Stimulated activated CD8-positive, alpha-beta memory T cell treated with anti-CD3 and anti-CD28 coated beads, Interleukin-2, amount 100 ng/mL, for 1 hour (primary cell): ENCODE measurements around the gene CAMK2D.

ENCODE experiments used
- DNase-seq, 2 donors: peaks; one replicate each; pipeline ENCODE4 v3.0.0-alpha.2; 2020; ENCODE audit warnings: low read depth in 2 of 2

Gene CAMK2D

DNA sequence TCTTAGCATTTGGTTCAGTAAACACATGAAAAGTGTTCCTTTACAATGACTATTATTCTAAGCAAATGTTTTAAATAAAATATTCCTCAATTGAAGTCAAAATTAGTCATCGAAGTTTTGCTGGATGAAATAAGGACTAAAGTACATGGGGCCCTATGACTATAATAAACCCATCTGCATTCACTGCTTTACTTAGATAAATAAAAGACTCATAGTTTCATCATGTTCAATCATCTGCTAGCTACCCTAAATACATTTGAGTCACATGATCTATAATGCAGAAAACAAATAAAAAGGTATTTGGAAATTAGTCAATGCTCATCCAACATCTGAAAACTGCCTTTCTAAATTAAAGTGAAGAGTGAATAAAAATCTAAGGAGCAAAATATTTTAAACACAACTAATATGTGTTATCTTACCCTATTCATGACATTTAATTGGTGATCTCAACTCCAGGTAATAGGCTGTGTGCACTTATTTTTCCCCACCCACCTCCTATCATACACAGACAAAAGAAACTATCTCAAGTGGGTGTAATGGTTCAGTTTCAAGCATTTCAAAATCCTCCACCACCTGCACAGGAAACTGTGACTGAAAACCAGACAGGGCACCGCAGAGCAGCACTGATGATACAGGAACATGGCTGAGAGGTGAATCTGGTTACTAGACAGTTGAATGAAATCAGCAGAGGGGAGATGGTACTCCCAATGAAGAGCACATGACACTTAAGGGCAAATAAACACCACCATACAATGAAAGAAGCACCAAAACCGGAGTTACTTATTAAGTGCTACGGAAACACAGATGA lies 78.6 kb downstream of the CAMK2D start:
- peak; percentile 12 to 24 for DNase-seq

DNA sequence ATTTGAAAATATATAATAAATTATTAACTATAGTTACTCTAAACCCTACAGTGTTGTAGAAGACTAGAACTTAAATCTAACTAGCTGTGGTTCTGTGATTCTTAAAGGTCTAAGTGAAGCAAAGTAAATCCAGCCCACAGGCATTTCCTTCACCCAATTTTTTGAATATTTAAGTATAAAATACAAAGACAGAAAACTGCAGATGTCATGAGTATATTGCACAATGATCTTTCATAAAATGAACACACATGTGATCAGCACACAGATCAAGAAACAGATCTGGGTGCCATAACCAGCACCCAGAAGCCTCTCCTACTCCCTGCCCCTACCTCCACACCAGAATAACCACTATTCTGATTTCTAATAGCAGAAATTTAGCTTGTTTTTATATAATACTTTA lies 82.9 kb downstream of the CAMK2D start:
- DNase-seq, result no peak

DNA sequence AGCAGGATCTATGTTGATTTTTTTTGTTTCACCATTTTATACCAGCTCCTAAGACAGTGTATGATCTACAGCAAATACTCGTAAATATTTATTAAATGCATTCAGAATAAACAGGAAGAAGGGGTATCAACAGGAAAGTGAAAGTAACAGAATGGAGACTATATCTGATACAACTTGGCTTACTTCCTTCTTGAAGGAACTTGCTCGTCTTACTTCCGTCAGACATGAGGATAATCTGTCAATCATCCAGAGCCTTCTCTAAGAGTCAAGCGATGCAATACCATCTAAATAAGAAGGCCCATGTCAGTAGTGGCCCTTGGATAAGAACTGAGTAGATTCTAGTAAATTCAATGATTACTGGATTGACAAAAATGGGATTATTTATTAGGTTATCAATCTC lies 84.2 kb downstream of the CAMK2D start:
- DNase-seq, result no peak

DNA sequence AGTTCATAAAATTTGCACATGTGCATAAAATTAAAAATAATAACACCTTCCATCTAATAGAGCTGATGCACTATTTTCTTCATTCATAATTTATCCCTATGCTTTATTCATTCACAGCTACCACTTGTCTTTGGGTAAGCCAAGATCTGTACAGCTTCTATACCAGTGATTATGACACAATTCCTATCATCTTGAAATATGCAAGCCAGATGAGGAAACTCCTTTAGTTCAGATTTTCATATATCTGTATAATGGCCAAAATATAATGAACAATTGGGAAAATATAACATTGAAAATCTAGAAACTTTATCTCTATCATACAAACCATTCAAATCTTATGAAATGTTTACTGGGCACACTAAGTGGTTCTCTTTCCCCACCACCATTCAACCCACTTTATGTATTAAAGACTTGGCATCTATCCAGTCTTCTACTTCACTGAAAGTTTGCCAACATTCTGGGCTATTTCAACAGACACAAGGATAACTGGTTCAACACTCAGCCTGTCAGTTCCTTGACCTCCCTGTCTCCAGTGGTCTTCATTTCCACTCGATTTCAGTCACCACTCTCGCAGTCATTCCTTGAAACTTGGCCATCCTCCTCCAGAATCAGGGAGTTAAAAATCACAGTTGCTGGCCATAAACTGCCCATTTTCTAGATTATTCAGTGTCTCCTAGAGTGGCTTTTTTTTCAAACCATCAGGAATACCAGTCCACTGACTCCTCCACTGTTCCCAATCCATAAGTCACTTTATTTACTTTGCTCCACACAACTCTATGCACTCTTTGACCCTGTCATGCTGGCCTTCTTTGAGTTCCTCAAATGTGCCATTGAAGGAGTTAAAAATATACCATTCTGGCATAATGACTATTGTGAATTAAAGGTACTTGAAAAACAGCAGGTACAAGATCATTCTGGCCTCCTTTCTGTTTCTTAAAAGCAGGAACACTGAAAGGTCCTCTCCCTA lies 85.5 kb downstream of the CAMK2D start:
- DNase-seq, result no peak

DNA sequence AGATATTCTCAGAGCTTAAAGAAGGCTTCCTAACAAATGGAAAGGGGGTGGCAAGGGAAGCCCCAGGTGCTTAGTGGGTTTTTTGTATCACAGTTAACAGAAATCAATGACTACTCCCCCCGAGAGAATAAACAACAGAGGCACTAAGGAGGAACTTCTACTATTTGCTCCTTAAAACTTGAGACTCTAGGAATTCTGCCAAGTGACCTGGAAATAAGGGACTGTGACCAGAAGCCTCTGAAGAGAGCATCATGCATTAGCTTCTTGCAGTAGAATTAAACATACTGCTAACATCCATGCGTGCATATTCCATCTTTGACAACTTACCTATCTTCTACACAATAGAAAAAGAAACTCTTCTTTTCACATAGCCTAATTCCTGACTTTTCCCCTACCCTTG lies 86.8 kb downstream of the CAMK2D start:
- no peak for DNase-seq

DNA sequence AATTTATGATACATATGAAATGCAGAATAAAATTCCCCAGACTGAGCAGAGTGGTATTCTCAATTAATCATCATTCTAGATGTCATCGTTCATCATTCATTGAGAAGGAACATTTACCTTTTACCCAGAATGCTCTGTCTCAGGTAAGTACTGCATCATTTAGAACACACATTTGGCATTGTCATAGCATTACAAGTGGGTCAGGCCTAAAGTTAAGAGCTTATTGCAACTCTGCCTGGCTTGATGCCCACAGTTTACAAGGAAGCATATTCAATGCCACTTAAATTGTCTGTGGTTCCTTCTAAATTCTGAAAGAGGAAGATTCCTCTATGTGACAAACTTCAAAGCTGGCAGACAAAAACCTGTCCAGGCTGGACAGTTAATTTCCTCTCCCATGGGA lies 87.3 kb downstream of the CAMK2D start:
- no peak for DNase-seq

DNA sequence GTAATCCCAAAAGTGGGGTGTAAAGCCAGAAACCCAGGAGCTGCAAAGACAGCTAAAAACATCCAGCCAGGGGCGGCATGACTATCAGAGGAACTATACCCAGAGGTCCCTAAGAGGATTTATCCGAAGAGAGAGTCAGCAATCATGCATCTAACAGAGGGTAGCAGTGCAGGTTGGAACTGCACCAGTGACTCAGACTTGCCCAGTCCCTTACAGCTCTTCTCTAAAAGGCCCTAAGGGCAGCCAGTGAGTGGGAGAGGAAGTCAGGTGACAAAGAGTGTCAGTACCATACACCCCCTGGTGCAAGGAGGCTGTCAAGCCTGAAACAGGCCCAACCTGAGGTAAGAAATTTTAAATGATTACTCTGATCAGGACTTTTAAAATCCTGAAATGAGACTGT lies 88.1 kb downstream of the CAMK2D start:
- peak in 1 of 2 donors; percentile 5 for DNase-seq

DNA sequence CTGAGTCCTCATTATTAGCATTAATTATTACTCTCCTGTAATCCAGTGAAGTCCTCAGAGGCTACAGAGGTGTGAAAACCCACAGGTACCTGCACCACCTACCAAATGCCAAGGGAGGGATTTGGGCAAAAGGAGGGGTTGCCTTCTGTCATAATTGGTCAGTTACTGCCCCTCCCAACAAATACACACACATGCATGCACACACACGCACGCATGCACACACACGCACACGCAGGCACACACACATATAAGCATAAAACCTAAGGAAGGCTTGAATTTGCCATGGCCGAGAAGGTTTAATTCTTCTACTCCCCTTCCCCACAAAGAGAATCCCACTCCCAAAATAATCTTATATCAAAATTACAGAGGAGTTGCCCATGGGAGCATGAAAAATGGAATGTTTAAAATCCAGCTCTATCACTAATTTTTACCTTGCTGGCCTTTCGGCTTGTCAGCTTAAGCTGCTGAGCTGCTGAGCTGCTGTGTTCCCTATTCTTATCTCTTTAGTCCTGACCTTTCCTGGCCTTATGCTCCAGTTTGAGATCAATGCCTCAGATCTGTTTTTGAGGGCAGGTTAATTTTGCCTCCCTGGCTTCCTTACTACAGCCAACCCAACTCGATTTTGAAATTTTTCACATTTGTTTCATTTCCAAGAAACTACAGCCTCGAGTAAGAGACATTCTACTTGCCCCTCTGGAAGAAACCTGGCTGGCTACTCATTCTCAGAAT lies 95.0 kb downstream of the CAMK2D start:
- DNase-seq, result no peak

DNA sequence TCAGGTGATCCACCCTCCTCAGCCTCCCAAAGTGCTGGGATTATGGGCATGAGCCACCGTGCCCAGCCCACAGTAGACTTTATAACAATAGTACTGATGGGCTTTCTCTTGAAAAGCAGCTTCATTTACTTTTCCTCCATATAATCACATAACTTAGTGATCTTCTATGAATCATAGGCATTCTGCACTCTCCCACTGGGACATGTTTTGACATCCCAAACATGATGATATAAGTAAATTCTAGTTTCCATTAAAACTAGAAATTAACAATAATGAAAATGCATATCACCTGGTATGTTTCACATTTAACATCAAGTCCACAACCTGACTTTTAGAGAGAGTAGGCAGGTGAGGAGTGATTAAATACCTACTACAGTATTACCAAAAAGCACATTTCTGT lies 96.5 kb downstream of the CAMK2D start:
- no peak for DNase-seq

DNA sequence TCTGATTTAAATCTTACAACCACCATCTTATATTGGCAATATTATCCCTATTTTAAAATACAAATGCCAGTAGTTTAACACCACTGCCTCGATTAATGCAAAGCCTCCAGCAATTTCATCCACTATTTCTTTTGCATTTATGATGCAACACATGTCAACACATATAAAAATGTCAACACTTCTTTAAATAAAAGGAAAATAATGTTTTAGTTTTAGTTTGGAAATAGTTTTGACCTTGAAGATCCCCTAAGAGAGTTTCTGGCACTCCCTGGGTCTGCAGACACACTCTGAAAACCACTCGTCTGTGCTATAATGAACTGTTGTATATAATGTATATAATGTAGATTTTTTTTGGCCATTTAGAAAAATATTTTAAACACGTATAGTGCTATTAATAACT lies 99.0 kb downstream of the CAMK2D start:
- DNase-seq, result no peak

DNA sequence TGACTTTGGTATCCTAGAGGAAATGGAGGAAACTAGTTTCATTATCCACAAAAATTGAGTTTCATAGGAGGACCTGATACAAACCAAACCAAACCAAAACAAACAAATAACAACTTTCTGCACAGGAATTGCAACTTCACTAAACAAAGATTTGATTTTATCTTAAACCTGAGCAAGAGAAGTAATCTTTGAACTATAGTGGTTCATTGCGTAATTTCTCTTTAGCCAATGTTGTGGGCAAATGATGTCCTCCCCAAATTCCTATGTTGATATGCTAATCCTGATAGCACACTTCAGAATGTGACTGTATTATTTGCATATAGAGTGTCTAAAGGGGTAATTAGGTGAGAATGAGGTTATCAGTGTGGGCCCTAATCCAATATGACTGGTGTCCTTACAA lies 102.4 kb downstream of the CAMK2D start:
- DNase-seq, result no peak

DNA sequence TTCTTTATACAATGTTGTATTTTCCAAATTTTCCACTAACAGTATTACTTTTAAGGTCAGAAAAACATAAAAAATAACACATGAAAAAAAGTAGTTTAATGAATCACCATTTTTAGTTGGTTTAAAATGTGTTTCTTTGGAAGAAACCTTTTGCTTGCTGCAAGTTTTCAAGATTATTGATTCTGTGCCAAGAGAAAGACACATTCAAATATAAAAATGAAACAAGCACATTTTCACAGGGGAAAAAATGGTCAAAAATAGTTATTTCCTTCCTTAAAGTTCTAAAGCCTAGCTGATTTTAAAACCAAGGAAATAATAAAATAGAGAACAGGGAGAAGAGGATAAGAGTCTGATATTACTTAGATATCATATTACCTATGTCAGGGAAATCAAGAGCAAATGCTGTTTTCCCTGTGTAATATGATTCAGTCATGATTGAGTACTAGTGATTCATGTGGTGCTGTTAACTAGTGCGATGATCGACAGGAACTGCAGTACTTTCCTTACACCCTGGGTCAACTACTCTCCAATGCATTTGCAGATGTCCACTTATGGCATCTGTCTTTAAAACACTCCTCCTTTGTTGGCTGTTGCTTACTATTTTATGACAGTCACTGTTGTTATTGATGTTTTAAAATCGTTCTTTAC lies 103.8 kb downstream of the CAMK2D start:
- DNase-seq, result no peak

DNA sequence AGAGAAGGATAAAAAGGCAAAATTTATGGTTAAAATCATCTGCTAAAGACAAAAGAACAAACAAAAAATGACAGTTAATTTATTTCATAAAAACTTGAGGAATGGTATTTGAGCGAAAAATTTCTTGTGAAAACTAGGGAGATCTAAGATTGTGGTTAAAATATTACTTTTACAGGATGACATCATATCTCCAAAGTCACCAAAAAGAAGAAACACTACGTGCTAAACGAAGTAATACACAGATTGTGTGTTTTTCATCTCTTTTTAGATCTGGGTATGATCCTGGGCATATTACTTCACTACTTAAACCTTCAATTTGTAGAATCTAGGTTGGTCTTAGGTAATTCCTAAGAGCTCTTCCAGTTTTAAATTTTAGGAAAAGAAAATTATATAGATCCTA lies 107.7 kb downstream of the CAMK2D start:
- DNase-seq, result no peak

DNA sequence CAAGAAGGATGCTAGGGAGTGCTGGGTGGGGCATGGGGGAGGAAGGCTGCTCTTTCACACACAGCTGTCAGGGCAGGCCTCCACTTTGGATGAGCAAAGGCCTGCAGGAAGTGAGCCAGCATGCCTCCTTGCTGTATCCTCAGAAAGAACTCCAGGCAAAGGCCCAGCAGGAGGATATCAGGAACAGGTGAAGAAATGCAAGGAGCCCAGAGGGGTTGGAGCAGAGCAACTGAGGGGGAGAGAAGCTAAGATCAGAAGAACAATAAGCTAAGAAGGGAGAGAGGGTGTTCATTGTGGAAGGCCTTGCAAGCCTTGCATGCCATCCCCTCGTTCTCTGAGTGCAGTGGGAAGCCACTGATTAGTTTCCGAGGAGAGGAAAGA lies 115.1 kb downstream of the CAMK2D start:
- no peak for DNase-seq

DNA sequence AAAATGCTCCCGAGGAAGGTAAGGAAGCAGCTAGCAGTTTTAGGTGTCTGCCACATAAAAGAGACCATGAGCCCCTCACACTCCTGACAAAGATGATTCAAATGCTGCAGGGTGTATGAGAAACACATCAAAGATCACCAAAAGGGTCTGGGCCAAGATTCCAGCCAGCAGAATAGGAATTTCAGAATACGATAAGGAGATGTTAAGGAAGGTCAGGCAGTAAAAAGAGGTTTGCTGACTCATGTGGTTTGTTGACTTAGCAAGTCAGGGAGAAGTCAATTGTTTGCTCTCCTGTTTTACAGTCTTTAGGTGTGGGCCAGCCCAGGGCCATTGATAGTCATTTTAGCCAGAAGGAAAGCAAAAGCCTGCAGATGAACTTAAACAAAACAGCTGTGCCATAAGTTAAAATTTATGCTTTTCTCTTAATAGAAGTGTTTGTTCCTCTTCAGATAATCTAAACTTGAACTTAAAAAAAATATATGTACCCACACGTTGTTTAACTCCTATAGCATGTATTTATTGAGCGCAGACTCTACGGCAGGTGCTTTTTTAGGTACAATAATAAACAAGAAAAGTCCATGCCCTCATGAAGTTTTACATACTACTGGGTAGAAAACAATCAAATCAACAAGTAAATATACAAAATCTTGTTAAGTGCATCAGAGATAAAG lies 115.6 kb downstream of the CAMK2D start:
- DNase-seq, result no peak

DNA sequence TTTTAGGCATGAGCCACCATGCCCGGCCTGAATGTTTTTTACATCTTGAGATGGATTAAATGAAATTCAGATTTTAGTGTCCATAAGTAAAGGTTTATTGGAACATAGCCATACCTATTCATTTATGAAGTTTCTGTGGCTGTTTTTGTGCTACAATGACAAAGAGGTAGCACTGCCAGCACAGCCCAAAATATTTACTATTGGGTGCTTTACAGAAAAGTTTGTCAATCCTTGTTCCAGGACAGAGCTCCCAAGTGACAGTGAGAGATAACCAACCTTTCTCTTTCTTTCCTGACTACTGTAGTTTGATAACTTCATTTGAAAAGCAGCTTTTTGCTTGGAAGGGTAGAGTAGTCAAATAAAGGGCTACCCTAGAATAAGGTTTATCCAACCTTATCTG lies 116.2 kb downstream of the CAMK2D start:
- DNase-seq, result no peak

DNA sequence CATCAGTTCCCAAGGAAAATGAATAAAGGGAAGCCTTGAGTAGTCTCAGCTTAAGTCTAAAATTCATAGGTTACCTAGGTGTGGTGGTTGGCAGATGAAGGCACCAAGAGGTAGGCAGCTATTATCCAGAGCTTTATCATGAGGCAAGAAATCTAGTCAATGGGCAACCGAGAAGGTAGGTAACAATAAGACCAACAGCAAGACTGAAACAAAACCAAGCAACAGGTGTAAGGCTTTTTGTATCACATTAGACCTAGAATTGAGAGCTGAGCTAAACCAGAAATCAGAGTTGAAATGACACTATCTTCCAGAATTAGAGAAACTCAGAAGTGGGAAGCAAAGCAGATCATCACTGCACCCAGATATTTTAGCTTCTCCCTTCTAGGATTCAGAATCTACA lies 117.1 kb downstream of the CAMK2D start:
- DNase-seq, result no peak

DNA sequence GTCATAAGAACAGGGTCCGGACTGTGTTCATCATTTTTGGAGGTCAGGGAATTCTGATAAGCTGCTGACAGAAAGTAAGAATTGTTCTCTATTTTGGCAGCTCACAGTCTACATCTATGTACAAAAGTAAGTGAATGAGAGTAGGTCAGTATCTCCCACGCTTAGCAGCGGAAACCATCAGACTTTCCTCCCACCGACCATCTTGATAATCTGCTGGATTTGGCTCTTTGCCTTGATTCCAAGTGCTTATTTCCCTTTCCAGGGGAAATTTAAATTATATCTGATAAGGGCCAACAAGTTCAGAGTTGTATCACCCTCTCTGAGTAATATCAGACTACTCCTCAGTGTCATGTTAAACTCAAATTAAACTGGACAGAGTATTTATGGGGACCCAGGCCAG lies 118.0 kb downstream of the CAMK2D start:
- no peak for DNase-seq

DNA sequence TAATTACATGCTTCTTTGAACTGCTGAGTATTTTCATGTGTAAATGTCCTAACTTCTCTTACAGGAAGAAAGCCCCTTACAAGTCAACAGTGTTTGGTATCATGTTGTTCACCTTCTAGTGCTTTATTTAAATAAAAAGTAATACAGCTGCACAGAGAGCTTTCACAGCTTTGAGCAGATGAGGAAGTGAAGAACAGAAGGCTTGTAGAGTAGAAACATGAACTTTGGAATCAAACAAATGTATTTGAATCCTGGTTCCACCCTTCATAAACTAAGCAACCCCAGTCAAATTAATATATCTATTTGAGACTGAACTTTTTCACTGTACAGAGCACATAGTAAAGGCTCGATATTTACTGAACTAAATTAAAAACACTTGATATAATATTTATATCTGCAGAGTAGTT lies 120.5 kb downstream of the CAMK2D start:
- no peak for DNase-seq

DNA sequence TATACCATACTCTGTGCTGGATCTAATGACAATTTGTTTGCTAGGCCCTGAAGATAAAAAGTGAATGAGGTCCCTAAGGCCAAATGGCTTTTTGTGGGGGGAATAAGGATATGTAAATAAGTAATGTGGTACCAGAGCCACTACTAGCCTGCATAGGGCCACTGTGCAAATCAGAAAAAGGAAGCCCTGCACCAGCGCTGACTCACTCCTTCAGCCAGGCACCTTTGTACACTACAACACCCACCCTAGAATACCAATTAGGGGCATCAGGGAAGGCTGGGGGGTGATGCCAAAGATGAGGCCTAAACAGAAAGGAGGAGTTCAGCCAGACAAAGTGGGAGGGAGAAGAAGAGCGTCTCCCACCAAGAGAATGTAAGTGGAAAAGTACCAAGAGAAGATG lies 122.2 kb downstream of the CAMK2D start:
- DNase-seq, result no peak

DNA sequence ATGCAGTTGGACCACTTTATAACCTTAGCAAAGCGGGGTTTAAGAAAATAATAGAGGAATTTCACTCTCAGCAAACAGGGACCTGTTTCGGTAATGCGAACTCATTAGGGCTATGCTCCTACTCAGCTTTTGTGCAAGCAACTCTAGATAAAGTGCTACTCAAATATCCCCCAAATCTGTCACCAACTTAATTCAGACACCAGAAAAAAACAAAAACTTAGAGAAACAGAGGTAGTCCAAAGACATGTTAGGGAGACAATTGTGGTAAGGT lies 123.0 kb downstream of the CAMK2D start:
- no peak for DNase-seq
